HL-60 (cell line): Measurements from ENCODE around the gene ATP8A1.
"Not testable (repeated sequence)": the region's sequence is repeated elsewhere in the genome, so short reads cannot be mapped to it uniquely, and the experiment has no call there.

Experiments
- DNase-seq, 2 experiments: peaks; one replicate each; pipeline ENCODE4 v3.0.0-alpha.2; 2010 to 2020; ENCODE audit warnings: low read depth in 1 of 2, low spot score in 1 of 2
- H3K27ac ChIP-seq: fragments of 250-450 bp; sonication (Bioruptor Pico); replicated peaks from 2 replicates; pipeline ENCODE4 v1.5.1; 2020; ENCODE audit warnings: mild to moderate bottlenecking, moderate library complexity
- H3K27me3 ChIP-seq: fragments of 250-450 bp; sonication (Bioruptor Pico); 2 replicates; pipeline ENCODE4 v1.5.1; 2021; ENCODE audit warnings: mild to moderate bottlenecking, moderate library complexity; ENCODE audit not compliant: insufficient read depth, poor library complexity, severe bottlenecking
- H3K4me3 ChIP-seq: replicated peaks from 2 replicates; pipeline ENCODE4 v1.5.1; 2011; ENCODE audit warnings: mild to moderate bottlenecking, control low read depth, low read length; ENCODE audit not compliant: insufficient read depth
- GABPA ChIP-seq: IDR thresholded peaks from 2 replicates; pipeline ENCODE4 v1.6.1; 2012; ENCODE audit warnings: low read depth
- POLR2AphosphoS5 ChIP-seq: IDR thresholded peaks from 2 replicates; pipeline ENCODE4 v1.6.1; 2012; ENCODE audit warnings: low read depth
- SPI1 ChIP-seq: IDR thresholded peaks from 2 replicates; pipeline ENCODE4 v1.6.1; 2012; ENCODE audit warnings: low read depth, mild to moderate bottlenecking, borderline replicate concordance
- TF ChIP-seq, protein P1 (sequence below): IDR thresholded peaks from 2 replicates; pipeline ENCODE4 v1.6.1; 2012; ENCODE audit warnings: low read depth; ENCODE audit not compliant: insufficient replicate concordance
- TF ChIP-seq, protein P2 (sequence below): IDR thresholded peaks from one replicate; pipeline ENCODE4 v1.5.1; 2011; ENCODE audit warnings: low read length, control low read depth, inconsistent platforms; ENCODE audit not compliant: insufficient read depth

Gene ATP8A1

DNA sequence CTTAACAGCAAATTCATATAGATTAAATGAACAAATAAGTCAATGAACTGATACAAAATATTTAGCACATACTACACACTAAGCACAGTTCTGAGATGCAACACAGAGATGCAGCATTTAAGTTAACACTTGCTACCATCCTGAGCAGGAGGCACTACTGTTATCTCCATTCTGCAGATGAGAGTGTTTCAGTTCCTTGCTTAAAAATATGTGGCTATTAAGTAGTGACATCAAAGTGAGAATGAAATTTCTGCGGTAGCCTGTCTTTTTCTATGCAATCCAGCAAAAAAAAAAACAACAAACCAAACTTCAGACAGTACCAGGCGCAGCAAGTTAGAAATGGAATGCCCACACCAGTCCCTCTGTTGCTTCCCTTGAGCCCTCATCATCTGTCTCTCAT is 168.8 kb downstream of the ATP8A1 start:
- Histone ChIP-seq H3K4me3 (no peak overlapping the region), H3K27ac (no peak overlapping the region)

DNA sequence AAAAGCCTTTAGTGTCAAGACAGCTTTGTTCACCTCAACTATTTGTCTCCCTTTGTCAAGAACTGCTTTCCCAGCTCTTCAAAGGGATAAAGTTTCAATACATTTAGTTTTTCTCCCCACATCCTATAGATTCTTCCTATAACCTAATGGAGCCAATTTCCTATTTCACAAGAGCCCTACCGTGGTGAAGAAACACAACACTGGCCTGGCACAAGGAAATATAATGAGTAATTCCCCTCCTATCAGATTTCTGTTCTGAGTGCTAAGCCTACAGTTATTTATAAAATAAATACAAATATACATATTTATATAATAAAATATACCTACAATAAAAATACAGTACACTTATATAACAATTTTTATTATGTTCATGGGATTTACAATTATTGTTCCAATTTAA is 169.7 kb downstream of the ATP8A1 start:
- no peak overlapping the region for H3K4me3 ChIP-seq
- DNase-seq = no peak
- peaks cover 2% of the 10 kb centered on the region for H3K27me3 ChIP-seq
- TF ChIP-seq, protein P1, sequence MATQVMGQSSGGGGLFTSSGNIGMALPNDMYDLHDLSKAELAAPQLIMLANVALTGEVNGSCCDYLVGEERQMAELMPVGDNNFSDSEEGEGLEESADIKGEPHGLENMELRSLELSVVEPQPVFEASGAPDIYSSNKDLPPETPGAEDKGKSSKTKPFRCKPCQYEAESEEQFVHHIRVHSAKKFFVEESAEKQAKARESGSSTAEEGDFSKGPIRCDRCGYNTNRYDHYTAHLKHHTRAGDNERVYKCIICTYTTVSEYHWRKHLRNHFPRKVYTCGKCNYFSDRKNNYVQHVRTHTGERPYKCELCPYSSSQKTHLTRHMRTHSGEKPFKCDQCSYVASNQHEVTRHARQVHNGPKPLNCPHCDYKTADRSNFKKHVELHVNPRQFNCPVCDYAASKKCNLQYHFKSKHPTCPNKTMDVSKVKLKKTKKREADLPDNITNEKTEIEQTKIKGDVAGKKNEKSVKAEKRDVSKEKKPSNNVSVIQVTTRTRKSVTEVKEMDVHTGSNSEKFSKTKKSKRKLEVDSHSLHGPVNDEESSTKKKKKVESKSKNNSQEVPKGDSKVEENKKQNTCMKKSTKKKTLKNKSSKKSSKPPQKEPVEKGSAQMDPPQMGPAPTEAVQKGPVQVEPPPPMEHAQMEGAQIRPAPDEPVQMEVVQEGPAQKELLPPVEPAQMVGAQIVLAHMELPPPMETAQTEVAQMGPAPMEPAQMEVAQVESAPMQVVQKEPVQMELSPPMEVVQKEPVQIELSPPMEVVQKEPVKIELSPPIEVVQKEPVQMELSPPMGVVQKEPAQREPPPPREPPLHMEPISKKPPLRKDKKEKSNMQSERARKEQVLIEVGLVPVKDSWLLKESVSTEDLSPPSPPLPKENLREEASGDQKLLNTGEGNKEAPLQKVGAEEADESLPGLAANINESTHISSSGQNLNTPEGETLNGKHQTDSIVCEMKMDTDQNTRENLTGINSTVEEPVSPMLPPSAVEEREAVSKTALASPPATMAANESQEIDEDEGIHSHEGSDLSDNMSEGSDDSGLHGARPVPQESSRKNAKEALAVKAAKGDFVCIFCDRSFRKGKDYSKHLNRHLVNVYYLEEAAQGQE = no peak
- TF ChIP-seq, protein P2, sequence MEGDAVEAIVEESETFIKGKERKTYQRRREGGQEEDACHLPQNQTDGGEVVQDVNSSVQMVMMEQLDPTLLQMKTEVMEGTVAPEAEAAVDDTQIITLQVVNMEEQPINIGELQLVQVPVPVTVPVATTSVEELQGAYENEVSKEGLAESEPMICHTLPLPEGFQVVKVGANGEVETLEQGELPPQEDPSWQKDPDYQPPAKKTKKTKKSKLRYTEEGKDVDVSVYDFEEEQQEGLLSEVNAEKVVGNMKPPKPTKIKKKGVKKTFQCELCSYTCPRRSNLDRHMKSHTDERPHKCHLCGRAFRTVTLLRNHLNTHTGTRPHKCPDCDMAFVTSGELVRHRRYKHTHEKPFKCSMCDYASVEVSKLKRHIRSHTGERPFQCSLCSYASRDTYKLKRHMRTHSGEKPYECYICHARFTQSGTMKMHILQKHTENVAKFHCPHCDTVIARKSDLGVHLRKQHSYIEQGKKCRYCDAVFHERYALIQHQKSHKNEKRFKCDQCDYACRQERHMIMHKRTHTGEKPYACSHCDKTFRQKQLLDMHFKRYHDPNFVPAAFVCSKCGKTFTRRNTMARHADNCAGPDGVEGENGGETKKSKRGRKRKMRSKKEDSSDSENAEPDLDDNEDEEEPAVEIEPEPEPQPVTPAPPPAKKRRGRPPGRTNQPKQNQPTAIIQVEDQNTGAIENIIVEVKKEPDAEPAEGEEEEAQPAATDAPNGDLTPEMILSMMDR = no peak
- TF ChIP-seq GABPA = no peak
- no peak for TF ChIP-seq SPI1
- TF ChIP-seq POLR2AphosphoS5 = no peak
- H3K27ac ChIP-seq = no peak overlapping the region

More for the DNA sequence above, 168.8 kb downstream of the ATP8A1 start:
- TF ChIP-seq, protein P1 = no peak
- TF ChIP-seq GABPA (no peak), POLR2AphosphoS5 (no peak), SPI1 (no peak)
- TF ChIP-seq, protein P2 = no peak
- H3K27me3 ChIP-seq = peaks cover 2% of the 10 kb centered on the region
- no peak for DNase-seq

DNA sequence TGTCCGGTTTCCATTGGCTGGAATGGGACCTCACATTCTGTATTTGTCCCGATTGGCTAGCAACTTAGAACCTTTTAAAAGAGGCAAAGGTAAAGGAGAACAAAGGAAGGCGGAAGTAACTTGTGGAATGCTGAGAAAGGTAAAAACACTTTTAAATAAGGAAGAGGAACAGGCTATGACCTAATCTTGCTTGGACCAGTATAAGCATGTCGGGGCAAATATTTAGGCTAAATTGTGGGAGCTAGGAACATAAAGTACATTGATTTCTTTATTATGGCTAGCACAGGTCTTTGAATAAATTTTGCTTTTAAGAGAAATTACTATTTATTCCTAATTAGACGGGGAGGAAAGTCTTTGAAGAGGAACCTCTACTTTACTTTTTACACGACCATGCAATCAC is 170.7 kb downstream of the ATP8A1 start:
- DNase-seq, H3K27ac ChIP-seq, H3K4me3 ChIP-seq: not testable (repeated sequence)

DNA sequence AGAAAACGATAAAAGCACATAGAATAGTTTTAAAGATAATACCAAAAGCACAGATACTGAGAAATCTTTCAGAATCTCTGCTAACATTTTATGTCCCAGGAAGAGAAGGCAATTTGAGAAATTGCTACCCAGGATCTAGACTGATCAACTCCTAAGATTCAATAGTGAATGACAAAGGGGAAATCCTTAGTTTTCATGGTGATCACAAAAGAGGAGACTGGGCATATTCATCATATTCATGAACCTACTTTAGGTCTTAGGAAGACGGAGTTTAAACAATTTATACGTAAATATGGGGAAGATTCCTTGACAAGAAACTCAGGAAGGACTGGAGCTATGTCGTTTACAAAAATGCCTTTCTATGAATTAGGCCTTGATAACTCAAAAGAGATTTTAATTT is 172.3 kb downstream of the ATP8A1 start:
- no peak overlapping the region for H3K27ac ChIP-seq
- H3K4me3 ChIP-seq = no peak overlapping the region
- no peaks in the 10 kb centered on the region for H3K27me3 ChIP-seq
- DNase-seq = no peak
- no peak for TF ChIP-seq POLR2AphosphoS5
- TF ChIP-seq, protein P2 = no peak
- TF ChIP-seq GABPA = no peak
- TF ChIP-seq, protein P1 = no peak
- no peak for TF ChIP-seq SPI1

More for the DNA sequence above, 170.7 kb downstream of the ATP8A1 start:
- not testable (repeated sequence) for H3K27me3 ChIP-seq
